ENCODE results near the gene LPP.

Gene LPP

DNA sequence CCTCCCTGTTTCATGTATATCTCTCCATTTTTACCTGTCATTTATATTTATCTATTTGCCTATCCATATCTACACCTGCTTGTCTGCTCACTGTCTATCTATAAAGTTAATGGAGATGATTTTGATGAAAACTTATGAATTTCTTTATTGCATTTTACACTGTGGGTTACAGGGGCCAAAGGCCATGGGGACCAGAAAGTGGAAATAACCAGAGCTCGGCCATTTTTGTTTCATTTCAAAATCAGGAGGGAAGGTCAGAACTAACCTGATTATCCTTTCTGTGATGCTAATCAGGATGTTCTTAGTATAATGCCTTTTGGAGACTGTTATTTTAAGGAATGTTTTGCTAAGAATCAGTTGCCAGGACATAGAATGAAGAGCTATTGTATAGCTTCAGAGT, 147.2 kb downstream of the LPP start:
- no peak for DNase-seq (ENCODE audit: low read depth)

GRCh38 chr3:188303286-188303799, 149.4 kb downstream of the LPP start:
- no peak for DNase-seq (ENCODE audit: low read depth)

DNA sequence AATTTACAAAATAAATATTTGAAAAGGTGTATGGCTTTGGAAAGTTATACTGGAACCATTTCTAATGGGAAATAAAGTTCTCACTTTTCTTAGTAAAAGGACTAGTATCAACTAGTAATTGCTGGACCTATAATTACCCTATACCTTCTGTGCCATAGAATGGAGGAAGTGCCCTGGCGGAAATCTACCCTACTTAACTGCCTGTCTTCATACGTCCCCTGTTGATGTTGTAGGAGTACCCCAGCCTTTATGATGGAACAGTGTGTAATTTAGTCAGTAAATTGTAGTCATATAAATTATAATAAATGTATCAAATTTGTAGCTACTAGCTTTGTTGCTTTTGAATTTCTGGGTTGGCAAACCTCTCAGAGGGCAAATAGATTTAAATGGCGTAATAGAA, 149.9 kb downstream of the LPP start:
- no peak for DNase-seq (ENCODE audit: low read depth)

GRCh38 chr3:188304501-188304900, 150.5 kb downstream of the LPP start:
- no peak for DNase-seq (ENCODE audit: low read depth)

DNA sequence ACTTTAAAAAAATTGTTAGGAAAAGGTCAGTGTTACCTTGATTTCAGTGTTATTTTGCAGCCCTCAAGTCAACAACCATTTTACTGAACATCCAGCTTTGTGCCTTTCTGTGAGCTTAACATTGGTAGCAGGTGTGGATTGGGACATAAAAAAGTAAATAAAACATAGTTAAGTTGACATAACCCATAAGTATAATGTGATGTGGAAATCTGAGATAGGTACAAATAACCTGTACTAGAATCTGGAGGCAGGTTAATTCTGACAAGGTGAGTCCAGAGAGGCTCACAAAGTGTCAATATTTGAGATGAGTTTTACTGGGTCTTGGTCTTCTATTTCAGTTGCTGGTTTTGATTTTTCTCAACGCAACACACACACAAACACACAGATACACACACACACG, 151.3 kb downstream of the LPP start:
- no peak for DNase-seq (ENCODE audit: low read depth)

- DNase-seq (ENCODE audit: low read depth): no peak
These were observed 152.6 kb downstream of the LPP start for GRCh38 chr3:188306435-188307005.

- DNase-seq (ENCODE audit: low read depth): no peak
These were observed 155.7 kb downstream of the LPP start for GRCh38 chr3:188309437-188310269.

DNA sequence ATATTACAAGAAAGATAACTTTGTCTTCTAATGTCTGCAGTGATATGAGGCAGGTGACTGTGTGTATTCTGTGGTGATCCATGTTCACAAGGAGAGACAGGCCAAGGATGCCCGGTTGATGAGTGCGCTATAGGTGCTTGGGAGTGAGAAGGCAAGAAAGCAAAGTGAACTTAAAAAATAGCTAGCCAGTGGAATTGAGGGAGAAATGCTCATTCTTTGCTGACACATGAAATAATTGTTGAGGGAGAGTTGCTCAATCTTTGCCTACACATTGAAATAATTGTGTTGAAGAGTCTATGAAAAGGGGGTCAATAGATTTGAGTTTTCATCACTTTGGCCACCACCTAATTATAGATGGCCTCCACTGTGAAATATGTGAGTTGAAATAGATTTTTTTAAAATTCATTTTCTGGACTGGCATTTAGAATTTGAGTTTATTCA, 156.3 kb downstream of the LPP start:
- DNase-seq (ENCODE audit: low read depth): no peak

- no peak for DNase-seq (ENCODE audit: low read depth)
These were observed 161.6 kb downstream of the LPP start for GRCh38 chr3:188315553-188315952.

DNA sequence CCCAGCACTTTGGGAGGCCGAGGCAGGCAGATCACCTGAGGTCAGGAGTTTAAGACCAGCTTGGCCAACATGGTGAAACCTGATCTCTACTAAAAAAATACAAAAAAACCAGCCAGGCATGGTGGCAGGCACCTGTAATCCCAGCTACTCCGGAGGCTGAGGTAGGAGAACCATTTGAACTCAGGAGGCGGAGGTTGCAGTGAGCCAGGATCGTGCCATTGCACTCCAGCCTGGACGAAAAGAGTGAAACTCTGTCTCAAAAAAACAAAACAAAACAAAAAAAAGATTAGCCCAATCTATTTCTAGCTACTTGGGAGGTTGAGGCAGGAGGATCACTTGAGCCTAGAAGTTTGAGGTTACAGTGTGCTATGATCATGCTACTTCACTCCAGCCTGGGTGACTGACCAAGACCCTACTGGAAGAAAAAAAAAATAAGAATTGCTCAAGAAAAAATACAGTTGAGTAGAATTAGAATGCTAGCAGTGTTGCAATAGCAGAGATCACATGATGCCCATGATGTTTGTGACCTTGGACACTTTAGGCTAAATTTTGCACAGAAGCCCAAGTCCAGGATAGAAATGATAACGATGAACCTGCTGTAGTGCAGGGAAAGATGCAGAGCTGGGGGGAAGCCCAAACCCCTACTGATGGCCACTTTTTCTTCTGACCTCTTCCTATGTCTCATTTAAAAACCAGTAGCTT, 162.2 kb downstream of the LPP start:
- no peak for DNase-seq (ENCODE audit: low read depth)

DNA sequence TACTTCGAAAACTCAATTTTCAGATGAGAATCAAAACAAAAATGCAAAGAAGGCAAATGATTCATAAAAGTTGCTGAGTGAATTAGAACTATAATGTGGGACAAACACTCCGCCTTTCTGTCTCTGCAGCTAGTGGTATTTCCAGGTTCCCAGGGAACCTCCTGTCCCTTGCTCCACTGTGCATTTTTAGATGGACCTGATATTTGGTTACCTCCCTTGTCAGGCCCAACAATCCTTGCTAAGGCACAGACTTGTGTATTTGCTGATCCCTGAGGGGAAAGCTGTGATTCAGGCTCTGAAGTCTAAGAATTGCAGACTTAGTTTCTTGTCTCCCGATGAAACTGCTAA, 162.7 kb downstream of the LPP start:
- no peak for DNase-seq (ENCODE audit: low read depth)

DNA sequence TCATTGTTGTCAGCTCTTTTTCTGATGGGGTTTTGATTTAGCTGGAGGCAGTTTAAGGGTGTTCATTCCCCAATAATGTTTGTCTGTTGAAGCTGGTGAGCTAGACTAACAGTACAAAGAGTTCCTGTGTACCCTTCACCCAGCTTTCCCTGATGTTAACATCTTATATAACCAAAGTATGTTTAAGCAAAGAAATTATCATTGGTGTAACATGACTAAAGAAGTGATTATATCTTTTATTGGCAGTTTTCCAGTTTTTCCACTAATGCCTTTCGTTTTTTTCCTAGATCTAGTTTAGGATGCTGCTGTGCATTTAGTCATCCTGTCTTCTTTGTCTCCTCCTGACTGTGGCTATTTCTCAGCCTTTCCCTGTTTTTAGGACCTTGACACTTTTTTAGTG, 165.6 kb downstream of the LPP start:
- peak; percentile 29 for DNase-seq (ENCODE audit: low read depth)

DNA sequence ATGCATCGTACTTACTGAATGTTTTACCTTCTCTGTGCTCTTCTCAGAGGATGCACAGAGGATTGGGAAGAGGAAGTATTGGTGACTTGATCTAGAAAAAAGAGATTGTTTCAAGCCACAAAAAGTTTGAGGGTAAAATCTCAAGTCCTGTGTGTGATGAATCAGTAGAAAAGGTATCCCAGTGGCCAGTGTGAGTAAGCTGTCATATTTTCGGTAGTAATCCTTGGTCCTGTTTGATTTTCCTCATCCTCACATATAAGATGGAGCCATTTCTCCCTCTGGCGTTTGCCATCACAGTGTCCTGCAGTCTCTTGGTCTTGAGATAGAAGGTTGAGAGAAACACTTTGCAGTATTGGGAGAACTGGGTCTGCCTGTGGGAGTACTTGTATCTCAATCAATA, 166.8 kb downstream of the LPP start:
- DNase-seq (ENCODE audit: low read depth): peak; percentile 74

DNA sequence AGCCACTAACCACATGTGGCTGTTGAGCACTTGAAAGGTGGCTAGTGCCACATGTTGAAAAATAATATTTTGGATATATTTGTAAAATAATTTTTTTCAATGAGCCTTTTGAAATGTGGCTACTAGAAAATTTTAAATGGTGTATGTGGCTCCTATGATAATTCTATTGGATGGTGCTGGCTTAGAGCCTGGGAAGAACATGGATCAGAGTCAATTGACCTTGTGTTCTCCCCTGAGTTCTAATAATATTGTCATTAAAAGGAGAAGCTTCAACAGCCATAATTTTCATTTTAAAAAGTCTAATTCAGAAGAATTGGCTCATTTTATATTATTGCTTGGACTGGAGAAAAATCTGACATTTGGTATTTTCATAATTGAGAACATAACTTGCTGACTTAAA, 167.3 kb downstream of the LPP start:
- DNase-seq (ENCODE audit: low read depth): no peak

DNA sequence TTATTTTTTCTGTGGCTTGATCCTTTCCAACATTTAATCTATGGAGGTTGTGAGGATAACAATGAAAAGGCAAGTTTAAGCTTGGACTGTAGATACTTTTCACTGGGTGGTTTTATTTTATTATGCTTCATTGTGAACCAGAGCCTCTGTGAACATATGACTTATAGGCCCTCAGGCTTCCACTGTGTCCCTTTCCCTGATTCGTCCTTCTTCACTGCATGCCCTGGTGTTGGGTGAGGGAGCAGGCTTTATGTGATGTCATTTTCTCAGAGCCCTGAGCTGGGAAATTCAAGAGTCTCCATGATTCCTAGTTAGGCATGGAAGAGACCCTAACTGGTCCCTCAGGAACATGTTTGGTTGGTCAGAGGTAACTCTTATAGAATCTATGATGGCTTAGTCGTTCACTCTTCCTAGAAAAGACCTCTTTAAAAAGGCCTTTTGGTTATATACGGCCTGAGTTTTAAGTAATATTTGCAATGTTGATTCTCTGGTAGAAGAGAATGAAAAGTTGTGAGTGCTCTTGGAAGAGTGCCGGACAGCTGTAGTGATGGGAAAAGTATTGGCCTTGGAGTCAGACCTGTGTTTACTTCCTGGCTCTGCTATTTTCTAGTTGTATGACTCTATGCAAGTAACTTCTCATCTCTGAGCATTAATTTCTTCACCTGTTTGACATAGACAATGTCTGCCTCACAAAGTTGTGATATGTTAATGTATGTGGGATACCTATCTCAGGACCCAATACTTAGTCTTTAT, 168.4 kb downstream of the LPP start:
- no peak for DNase-seq (ENCODE audit: low read depth)

DNA sequence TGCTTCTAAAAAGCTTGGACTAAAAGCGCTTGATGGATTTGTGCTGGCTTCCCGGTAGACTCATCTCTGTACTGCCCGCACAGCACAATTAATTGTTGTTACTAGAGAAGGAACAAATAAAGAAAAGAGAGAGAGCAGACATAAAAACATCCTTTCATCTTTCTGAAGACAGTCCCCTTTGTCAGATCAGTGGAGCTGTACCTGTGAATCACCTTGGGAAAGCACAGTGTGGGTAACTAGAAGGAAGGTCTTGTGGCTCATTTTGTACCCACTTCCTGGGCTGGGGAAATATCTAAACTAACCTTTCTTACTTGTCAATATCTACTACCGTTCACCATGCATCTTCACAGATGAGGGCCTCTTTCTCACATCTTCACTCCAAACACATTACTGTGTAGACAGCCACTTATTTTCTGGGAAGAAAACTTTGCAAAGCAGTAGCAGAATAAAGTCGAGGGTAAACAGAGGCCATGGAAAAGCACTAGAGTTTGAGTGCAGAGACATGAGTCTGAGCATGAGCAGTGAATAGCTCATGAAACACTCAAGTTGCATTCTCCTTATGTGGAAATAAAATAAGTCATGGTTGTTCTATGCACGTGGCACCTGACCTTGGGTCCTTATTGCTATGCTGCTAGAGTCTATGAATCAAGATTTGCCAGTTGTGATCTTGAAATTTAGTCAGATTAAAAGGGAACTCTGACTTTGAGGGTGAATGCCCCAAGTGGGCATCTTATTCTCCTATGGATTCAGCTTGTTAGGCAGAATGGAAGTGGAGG, 169.3 kb downstream of the LPP start:
- DNase-seq (ENCODE audit: low read depth): no peak

- no peak for DNase-seq (ENCODE audit: low read depth)
These were observed 172.2 kb downstream of the LPP start for GRCh38 chr3:188326111-188326510.

- DNase-seq (ENCODE audit: low read depth): no peak
These were observed 173.0 kb downstream of the LPP start for GRCh38 chr3:188326968-188327367.

GRCh38 chr3:188327433-188327832, 173.5 kb downstream of the LPP start:
- no peak for DNase-seq (ENCODE audit: low read depth)

DNA sequence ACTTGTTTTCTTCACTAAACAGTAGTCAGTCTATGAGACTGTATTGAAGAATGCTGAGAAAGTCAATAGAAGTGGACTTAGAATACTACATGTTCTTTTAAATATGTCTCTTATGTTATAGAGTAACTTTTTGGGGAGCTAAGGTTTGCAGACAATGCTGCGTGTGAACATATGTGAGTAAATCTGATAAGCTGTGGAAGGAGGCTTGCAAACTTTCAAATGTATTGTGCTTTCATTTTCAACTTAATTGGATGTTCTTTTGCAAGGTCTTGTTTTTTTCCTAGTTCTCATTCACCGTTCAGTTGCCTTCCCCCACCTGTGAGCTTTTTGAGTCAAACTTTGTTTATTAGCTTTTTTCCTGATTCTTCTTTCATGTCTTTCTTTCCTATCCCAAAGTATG, 176.2 kb downstream of the LPP start:
- DNase-seq (ENCODE audit: low read depth): no peak

GRCh38 chr3:188331166-188331565, 177.2 kb downstream of the LPP start:
- no peak for DNase-seq (ENCODE audit: low read depth)

- DNase-seq (ENCODE audit: low read depth): no peak
These were observed 178.1 kb downstream of the LPP start for GRCh38 chr3:188332085-188332484.

Data from HS-5 (cell line).